HG03354 (cell line): ENCODE results near the gene SLC14A1.
A peak's percentile ranks its signal among the peaks of the same experiment; 100 is the strongest.

Experiments
- ATAC-seq: cut with Tn5 transposase; IDR thresholded peaks from one replicate; pipeline ENCODE4 v1.9.1; 2021; ENCODE audit warnings: mild to moderate bottlenecking; ENCODE audit not compliant: unreplicated experiment, poor library complexity, severe bottlenecking

The SLC14A1 gene

GRCh38 chr18:45715212-45715780 is 8.7 kb upstream of the SLC14A1 start:
- no peak for ATAC-seq

GRCh38 chr18:45719106-45719505 is 4.9 kb upstream of the SLC14A1 start:
- no peak for ATAC-seq

- ATAC-seq, result peak; percentile 98
Measured at GRCh38 chr18:45722899-45723298, 1.1 kb upstream of the SLC14A1 start.

GRCh38 chr18:45724601-45725000 is 620 bp downstream of the SLC14A1 start:
- no peak for ATAC-seq

GRCh38 chr18:45725336-45725735 is 1.4 kb downstream of the SLC14A1 start:
- no peak for ATAC-seq

GRCh38 chr18:45726603-45727002 is 2.6 kb downstream of the SLC14A1 start:
- ATAC-seq, result no peak

GRCh38 chr18:45727068-45727467 is 3.1 kb downstream of the SLC14A1 start:
- ATAC-seq, result no peak

GRCh38 chr18:45728336-45729010 is 4.5 kb downstream of the SLC14A1 start:
- no peak for ATAC-seq

GRCh38 chr18:45730832-45731575 is 7.0 kb downstream of the SLC14A1 start:
- ATAC-seq, result no peak

- ATAC-seq, result no peak
Measured at GRCh38 chr18:45731716-45732115, 7.7 kb downstream of the SLC14A1 start.

- ATAC-seq, result no peak
Measured at GRCh38 chr18:45733535-45733934, 9.6 kb downstream of the SLC14A1 start.

- ATAC-seq, result no peak
Measured at GRCh38 chr18:45734505-45734904, 10.5 kb downstream of the SLC14A1 start.

GRCh38 chr18:45734944-45735343 is 11.0 kb downstream of the SLC14A1 start:
- no peak for ATAC-seq

GRCh38 chr18:45738660-45739059 is 14.7 kb downstream of the SLC14A1 start:
- ATAC-seq, result no peak

- no peak for ATAC-seq
Measured at GRCh38 chr18:45739268-45739667, 15.3 kb downstream of the SLC14A1 start.

- no peak for ATAC-seq
Measured at GRCh38 chr18:45739848-45740247, 15.9 kb downstream of the SLC14A1 start.

GRCh38 chr18:45741056-45741455 is 17.1 kb downstream of the SLC14A1 start:
- no peak for ATAC-seq

- no peak for ATAC-seq
Measured at GRCh38 chr18:45745817-45746461, 22.0 kb downstream of the SLC14A1 start.

- ATAC-seq, result no peak
Measured at GRCh38 chr18:45748501-45748900, 24.5 kb downstream of the SLC14A1 start.

GRCh38 chr18:45749918-45750689 is 26.1 kb downstream of the SLC14A1 start:
- ATAC-seq, result peak; percentile 67
